Measurements from ENCODE around the gene DHX57.

DHX57 gene, protein sequence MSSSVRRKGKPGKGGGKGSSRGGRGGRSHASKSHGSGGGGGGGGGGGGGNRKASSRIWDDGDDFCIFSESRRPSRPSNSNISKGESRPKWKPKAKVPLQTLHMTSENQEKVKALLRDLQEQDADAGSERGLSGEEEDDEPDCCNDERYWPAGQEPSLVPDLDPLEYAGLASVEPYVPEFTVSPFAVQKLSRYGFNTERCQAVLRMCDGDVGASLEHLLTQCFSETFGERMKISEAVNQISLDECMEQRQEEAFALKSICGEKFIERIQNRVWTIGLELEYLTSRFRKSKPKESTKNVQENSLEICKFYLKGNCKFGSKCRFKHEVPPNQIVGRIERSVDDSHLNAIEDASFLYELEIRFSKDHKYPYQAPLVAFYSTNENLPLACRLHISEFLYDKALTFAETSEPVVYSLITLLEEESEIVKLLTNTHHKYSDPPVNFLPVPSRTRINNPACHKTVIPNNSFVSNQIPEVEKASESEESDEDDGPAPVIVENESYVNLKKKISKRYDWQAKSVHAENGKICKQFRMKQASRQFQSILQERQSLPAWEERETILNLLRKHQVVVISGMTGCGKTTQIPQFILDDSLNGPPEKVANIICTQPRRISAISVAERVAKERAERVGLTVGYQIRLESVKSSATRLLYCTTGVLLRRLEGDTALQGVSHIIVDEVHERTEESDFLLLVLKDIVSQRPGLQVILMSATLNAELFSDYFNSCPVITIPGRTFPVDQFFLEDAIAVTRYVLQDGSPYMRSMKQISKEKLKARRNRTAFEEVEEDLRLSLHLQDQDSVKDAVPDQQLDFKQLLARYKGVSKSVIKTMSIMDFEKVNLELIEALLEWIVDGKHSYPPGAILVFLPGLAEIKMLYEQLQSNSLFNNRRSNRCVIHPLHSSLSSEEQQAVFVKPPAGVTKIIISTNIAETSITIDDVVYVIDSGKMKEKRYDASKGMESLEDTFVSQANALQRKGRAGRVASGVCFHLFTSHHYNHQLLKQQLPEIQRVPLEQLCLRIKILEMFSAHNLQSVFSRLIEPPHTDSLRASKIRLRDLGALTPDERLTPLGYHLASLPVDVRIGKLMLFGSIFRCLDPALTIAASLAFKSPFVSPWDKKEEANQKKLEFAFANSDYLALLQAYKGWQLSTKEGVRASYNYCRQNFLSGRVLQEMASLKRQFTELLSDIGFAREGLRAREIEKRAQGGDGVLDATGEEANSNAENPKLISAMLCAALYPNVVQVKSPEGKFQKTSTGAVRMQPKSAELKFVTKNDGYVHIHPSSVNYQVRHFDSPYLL (N-terminal part only)

DNA sequence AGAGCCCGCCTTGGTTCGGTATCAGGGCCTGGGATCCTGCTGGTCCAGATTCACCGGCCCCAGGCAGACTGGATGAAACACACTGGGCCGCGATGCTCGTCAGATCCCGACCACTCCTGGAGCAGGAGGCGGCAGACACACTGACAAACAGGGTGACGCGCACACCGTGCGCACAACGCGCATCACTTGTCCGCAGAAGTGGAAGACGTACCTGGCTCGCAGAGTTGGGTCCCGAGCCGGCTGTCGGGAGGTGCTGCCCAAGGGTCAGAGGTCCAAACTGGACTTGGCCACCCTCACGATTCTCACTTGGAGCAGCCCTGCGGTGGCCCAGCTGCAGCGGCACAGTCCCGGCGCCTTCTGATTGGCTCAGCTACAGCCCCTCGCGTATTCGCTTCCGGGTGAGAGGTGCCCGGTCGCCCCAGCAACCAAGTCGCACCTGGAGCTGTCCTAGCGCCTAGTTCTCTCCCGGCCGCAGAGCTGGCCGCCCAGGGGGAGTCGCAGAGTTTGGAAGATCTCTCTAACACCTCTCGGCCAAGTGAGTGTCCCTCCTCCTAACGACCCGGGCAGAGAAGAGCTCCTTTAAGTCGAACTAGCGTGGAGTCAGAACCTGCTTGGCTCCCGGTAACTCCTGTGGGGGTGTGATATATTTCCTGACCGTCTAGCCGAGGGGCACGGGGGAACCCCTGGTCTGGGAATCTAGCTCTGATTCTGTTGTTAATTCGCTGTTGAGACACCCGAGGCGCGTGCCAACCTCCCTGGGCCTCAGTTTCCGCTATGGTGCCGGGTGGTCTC, at the start of gene DHX57, which contains the start of gene MORN2:
Gene DHX57, minus strand, starts transcription at position 359 of the 792 bp plus-strand sequence. CDS start 7,529 bp downstream, outside the sequence.
Gene MORN2, plus strand, starts transcription at position 401 of the 792 bp plus-strand sequence.
- DNase-seq (ENCODE audit: low read depth): peak; percentile 86

DNA sequence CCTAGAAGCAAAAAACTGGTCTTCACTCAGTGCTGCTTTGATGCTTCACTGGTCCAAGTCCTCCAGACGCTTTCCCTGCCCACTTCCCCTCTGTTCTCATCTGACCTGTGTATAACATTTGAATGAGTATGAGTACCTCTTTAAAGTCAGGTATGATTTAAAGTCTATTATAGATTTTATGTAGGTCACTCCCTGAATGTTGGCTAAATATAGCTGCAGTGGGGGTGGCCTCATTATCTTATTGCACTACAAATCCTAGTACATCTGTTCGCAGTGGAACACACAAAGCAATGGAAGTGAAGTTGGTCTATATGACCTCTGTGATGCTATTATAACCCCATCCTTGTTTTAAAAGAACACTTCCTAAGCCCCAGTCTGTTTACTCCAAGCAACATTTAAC, 47.2 kb upstream of the DHX57 start:
- no peak for DNase-seq (ENCODE audit: low read depth)

DNA sequence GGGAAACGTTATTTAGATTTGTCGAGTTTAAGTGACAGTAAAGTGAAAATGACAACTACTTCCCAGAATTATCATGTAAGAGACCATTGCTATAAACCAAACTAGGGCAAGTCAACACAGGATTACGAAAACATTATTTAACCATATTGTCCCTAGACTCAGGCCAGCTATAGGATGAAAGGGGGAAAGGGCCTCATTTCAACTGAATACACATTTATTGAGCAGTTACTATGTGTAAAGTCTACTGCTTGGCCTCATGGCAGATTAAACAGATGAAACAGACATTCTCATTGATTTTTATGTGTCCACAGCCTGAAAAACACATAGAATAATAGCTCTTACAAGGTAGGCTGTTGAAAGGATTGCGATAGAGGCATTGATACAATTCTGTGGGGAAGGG, 46.7 kb upstream of the DHX57 start:
- no peak for DNase-seq (ENCODE audit: low read depth)

DNA sequence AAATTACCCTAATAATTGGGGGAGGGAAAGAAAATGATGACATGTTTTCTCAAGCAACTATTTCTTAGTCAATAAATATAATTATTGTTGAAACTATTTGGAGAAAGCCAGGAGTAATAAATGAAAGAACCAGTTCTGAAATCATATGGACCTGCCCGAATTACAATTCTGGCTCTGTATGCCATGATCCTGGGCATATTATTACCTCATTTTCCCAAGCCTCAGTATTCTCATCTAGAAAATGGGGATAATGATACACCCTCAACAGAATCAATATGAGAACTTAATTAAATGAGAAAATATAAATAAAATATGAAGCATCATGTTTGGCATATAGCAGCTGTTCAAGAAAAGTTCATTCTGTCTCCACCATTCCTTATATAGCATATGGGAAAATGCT, 36.9 kb upstream of the DHX57 start:
- no peak for DNase-seq (ENCODE audit: low read depth)

DNA sequence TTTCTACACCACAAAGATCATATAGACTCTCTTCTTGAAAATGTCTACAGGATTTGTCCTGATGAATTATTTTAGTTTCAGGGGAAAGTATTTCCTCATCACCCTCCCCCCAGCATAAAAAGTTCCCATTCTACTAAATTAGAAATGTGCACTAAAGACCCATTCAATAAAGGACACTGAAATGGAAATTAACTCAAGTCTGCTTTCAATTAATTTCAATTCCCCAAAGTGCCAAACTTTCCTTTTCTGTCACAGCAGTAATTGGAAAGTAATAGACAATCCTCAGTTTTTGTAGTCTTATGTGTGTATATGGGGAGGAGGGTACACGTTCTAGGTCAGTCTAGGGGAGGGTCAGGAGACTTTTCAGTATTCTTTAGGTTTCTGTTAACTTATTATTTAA, 35.5 kb upstream of the DHX57 start:
- DNase-seq (ENCODE audit: low read depth): no peak

DNA sequence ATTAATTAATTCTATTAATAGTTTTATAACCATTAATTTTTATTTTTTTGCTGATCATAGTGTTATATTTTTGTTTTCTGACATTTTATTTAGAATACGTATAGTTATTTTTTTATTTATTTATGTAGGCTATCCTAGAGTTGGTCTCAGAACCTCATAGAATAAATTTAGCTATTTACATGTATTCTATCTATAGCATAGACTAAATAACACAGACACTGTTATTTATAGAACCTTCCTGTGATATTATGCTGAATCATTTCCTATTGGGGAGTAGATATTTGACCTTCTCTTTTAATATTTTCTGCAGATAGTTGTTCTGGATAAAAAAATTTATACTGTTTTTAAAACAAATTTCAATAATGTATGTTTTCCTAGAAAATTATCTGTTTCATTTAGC, 34.1 kb upstream of the DHX57 start:
- no peak for DNase-seq (ENCODE audit: low read depth)

DNA sequence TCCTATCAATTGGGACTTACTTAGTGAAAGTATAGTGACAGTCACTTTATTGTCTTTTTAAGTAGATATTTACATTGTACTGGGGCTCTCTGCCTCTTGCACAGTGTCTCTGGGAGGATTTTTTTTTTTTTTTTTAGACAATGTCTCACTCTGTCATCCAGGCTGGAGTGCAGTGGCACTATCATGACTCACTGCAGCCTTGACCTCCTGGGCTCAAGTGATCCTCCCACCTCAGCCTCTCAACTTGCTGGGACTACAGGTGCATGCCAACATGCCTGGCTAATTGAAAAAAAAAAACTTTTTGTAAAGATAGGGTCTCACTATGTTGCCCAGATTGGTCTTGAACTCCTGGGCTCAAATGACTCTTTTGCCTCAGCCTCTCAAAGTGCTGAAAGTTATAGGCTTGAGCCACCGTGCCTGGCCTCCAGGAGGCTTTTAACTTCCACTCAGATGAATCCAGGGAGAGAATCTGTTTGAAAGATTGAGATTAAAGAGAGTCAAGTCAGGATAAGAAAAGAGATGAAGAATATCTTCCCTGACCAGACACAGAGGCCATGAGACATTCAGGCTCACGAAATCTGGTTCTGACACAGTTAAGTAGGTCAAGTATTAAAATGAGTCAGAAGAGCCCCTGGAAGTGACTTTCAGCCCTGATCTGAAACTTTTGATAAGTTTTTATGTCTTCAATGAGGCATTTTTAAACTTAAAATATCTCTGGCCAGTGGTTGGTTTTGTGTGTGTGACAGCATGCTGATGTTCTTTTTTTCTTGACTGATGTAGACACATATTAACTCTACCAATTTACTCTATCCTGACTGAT, 32.2 kb upstream of the DHX57 start:
- peak; percentile 8 for DNase-seq (ENCODE audit: low read depth)

DNA sequence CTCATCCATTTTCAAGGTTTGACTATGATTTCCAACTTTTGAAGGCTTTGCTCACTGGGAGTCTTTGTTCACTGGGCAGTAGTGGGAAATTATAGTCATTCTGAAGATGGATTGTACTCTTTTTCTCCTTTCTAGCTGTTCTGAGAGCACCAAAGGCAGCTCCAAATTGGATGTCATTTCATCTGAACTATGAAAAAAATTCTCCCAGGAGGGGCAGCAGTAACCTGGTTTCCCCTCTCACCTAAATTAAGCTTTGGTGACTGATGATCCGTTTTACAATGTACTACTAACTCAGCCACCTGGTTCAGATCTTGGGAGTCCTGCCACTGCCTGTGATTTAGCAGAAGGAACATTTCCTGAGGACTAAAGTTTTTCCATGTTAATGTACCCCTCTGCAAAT, 31.5 kb upstream of the DHX57 start:
- DNase-seq (ENCODE audit: low read depth): no peak

DNA sequence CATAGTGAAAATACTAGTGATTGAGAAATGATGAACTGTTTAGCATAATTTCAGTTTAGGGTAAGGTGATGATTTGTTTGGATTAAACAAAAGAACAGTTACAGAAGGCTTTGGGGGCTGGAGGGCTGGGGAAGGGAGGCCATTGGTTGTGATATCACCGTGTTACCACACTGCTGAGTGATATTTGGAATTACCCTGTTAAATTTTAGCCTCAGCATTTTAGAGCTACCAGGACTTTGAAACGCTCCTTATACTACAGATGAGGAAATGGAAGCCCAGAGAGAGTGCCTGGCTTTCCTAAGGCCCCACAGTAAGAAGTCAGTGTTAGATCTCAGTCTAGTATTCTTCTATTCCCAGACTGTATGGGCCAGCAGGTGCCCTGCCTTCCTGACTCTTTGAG, 29.5 kb upstream of the DHX57 start:
- DNase-seq (ENCODE audit: low read depth): no peak

DNA sequence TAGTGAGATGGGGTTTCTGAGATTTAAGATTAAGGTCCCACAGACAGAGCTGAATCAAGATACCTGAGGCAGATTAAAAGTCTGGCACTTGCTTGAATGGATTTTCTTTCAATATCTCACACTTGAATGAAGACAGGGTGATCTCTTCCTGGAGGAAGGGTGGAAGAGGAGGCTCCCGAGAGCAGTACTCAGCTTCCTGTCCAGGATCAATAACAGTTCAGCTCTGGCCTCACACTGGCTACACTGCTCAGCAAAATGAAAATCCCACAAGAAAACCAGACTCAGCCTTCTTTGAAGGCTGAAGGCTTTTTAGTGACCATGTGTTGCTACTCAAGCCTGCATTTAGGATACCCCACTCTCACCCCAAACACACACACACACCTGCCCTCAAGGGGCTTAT, 25.0 kb upstream of the DHX57 start:
- no peak for DNase-seq (ENCODE audit: low read depth)

DNA sequence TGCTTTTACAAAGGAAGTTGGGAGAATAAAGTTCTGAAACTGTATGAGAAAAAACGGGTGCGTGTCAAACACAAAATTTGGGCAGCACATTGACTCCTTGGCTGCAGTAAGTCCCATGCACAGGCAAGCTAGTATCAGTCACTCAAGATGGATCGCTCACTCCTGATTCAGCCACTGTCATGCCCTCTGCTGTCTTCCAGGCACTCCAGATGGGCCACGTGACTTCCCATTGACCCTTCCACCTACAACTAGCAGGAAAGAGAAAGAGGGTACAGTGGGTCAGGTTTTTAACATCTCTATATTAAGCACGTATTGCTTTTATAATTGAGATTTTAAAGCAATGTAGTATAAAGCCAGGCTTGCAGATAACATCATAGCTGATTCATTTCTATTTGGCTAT, 22.5 kb upstream of the DHX57 start:
- DNase-seq (ENCODE audit: low read depth): peak; percentile 41

DNA sequence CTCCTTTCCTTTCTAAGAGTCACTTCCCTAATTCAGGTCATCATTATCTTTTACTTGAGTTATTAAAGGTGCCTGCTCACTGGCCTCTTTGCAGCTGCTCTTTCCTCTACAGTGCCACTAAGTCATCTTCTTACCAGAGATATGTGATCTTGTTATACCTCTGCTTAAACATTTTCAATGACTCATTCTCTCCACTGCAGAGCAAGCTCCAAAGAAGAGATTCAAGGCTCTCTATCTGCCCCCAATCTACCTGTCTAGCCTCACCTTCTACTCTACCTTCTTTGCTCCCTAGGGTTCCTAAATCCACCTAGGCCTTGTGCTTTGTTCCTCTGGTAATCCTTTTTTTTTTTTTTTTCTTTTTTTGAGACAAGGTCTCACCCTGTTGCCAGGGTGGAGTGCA, 17.1 kb upstream of the DHX57 start:
- peak; percentile 10 for DNase-seq (ENCODE audit: low read depth)

DNA sequence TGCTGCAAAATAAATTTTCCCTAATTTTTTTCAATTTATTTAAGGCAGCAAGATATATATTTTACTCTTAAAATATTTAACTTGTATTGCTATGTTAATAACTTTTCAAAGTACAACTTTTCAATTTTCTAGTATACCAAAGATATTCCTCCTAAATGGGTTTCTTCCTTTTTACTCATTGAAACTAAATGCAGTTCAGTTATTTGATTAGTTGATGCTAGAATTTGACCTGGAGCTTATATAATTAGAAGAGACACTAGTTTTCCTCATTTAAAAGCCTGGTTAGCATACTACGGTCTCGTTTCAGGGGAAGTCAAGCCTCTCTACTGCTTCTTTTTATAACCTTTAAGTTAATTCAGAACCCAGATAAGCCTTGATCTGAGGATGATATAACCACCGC, 13.8 kb upstream of the DHX57 start, which contains the start of gene ARHGEF33:
Gene ARHGEF33, plus strand, starts transcription at position 301 of the 400 bp plus-strand sequence. CDS start 29,573 bp downstream, outside the sequence.
- DNase-seq (ENCODE audit: low read depth): no peak

DNA sequence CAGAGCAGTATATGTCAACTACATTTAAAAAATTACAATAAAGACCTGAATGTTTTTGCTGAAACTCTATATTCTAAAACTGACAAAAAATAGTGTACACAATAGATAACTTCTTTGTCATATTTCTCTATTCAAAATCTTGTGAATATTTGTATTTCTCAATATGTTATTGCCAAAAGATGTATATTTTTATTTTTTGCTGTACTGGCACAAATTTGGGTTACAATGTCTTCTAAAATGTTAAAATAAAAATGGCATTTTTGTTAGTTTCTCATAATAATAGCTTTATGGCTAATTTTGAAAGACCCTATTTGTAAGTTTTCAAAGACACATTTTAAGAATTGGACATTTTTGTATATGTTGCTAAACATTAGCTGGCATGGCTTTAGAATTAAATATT, 13.3 kb upstream of the DHX57 start:
- no peak for DNase-seq (ENCODE audit: low read depth)

DNA sequence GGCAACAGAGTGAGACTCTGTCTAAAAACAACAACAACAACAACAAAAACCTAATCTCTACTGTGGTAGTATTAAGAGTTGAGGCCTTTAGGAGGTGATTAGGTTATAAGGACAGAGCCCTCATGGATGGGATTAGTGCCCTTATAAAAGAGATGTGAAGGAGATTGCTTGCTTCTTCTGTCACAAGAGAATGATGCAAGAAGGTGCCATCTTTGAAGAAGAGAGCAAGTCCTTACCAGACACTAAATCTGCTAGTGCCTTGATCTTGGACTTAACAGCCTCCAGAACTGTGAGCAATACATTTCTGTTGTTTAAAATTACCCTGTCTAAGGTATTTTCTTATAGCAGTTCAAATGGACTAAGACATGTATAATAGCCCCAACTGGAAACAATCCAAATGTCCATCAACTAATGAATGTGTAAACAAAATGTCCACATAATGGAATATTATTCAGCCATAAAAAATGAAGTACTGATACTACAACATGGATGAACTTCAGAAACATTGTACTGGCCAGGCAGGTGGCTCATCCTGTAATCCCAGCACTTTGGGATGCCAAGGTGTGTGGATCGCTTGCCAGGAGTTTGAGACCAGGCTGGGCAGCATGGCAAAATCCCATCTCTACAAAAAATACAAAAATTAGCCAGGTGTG, 12.3 kb upstream of the DHX57 start:
- no peak for DNase-seq (ENCODE audit: low read depth)

DNA sequence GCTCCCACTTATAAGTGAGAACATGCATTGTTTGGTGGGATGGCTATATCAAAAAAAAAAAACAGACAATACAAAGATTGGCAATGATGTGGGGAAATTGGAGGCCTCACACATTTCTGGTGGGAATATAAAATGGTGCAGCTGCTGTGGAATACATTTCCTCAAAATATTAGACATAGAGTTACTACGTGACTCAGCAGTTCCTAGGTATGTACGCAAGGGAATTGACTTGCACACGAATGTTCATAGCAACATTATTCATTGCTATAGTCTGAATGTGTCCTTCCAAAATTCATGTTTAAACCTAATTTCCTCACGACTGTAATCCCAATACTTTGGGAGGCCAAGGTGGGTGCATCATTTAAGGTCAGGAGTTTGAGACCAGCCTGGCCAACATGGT, 11.6 kb upstream of the DHX57 start:
- DNase-seq (ENCODE audit: low read depth): no peak

DNA sequence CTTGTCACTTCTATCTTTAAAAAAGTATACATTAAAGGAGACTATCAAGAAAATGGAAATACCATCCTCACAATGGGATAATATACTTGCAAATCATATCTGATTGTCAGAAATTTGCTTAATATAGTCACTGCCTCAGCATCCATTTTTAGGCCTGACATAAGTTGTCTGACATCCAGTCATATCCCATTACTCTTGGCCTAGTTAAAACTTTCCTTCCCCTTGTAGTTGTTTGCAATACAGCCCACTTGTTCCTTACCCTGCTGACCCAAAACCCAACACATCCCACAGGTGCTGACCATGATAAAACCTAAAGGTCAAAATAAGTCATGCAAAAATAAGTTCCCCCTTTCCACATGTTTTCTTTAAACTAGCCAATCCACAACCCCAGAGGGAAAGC, 10.3 kb upstream of the DHX57 start:
- DNase-seq (ENCODE audit: low read depth): no peak

DNA sequence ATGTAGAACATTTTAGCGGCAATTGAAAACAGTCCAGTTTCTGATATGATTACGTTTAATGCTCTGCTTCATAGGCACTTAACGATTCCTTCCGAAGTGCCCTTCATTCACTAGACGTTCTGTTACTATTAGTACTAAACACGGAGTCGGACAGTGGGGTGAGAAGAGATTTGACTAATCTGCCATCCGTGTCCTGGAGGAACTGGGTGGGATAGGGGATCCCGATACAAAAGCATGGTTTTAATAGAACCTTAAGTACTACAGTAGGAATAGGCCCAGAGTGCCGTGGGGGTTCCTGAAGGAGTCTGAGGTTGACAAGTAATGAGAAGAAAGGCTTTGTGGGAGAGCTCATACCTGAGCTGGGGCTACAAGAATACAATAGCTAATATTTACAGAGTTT, 673 bp upstream of the DHX57 start:
- DNase-seq (ENCODE audit: low read depth): peak; percentile 11

DNA sequence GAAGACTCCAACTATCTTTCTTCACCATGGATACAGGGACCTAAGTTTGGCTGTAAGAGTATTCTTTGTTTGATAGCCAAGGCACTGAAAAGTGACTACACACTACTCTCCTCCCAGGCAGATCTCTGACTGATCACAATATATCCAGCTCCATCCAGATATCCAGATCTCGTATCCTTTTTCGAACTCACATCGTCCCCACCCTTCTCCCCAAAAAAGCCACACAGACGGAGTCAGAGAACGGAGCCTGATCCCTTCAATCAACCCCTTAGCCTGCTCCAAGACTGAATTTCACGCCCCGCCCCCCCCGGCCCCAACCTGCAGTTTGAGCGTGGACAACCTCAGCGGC, 533 bp downstream of the DHX57 start:
- DNase-seq (ENCODE audit: low read depth): no peak

DNA sequence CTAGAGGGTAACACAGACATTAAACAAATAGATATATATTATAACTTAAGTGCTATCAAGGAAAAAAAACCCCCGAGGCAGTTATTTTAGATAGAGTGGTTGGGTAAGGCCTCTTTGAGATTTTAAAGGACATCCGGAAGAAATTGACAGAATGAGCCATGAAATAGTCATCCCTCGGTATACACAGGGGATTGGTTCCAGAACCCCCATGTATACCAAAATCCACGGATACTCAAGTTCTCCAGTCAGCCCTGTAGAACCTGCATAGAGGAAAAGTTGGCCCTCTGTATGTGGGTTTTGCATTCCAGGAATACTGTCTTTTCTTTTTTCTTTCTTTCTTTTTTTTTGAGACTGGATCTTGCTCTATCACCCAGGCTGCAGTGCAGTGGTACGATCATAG, 2.0 kb downstream of the DHX57 start:
- no peak for DNase-seq (ENCODE audit: low read depth)
